ENCODE results near the gene PRR16.

Gene PRR16

GRCh38 chr5:120550358-120550757 is 86.3 kb downstream of the PRR16 start:
- Histone ChIP-seq H4K20me1 (ENCODE audit: insufficient read depth, low read length) (no peaks in the 10 kb centered on the region), H2AFZ (ENCODE audit: low read length) (no peak overlapping the region), H3K36me3 (replicated peaks; ENCODE audit: insufficient read depth, low read length) (no peaks in the 10 kb centered on the region), H3K79me2 (ENCODE audit: low read length) (no peaks in the 10 kb centered on the region), H3K4me1 (ENCODE audit: low read length) (no peaks in the 10 kb centered on the region), H3K27ac (ENCODE audit: low read length) (no peak overlapping the region), H3K27me3 (replicated peaks; ENCODE audit: insufficient read depth, low read length) (no peaks in the 10 kb centered on the region), H3K9me3 (replicated peaks; ENCODE audit: insufficient read depth, low read length) (no peaks in the 10 kb centered on the region), H3F3A (ENCODE audit: insufficient read depth, low read length) (no peaks in the 10 kb centered on the region), H3K9ac (ENCODE audit: low read length) (no peak overlapping the region), H3K4me2 (ENCODE audit: low read depth, low read length) (no peak overlapping the region), H3K4me3 (ENCODE audit: low read length) (no peak overlapping the region), H3K9me2 (replicated peaks; ENCODE audit: insufficient read depth, low read length) (no peaks in the 10 kb centered on the region)
- no peak for DNase-seq
- TF ChIP-seq CTCF (IDR thresholded peaks at IDR 0.05; ENCODE audit: low read length) = no peak
- no peak for TF ChIP-seq EZH2phosphoT487 (IDR thresholded peaks at IDR 0.05; ENCODE audit: low read length)
- no peak for TF ChIP-seq EZH2 (optimal IDR thresholded peaks at IDR 0.05; ENCODE audit: low read depth, low read length)

DNA sequence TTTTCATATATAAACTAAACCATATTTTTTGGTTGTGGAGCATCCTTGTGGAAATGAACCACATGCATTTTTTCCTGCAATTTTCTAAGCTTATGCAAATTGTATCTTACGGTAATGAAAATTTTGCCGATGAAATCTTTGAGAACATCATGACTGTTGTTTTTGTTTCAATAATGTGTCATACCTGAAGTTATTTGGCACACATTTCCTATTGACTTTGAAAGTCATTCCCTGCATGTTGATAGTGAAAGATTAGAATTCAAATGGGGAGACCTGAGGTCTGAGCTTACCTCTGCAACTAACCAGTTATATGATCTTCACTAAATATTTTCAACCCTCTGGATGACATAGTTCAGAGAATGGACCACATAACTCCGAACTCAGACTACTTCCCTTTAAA is 88.5 kb downstream of the PRR16 start:
- Histone ChIP-seq H3F3A (ENCODE audit: insufficient read depth, low read length) (no peaks in the 10 kb centered on the region), H3K27me3 (replicated peaks; ENCODE audit: insufficient read depth, low read length) (no peaks in the 10 kb centered on the region), H3K79me2 (ENCODE audit: low read length) (no peaks in the 10 kb centered on the region), H3K4me3 (ENCODE audit: low read length) (no peak overlapping the region), H2AFZ (ENCODE audit: low read length) (no peak overlapping the region), H3K36me3 (replicated peaks; ENCODE audit: insufficient read depth, low read length) (no peaks in the 10 kb centered on the region), H3K27ac (ENCODE audit: low read length) (no peak overlapping the region), H3K4me1 (ENCODE audit: low read length) (no peaks in the 10 kb centered on the region), H3K4me2 (ENCODE audit: low read depth, low read length) (no peak overlapping the region), H3K9me2 (replicated peaks; ENCODE audit: insufficient read depth, low read length) (no peaks in the 10 kb centered on the region), H3K9ac (ENCODE audit: low read length) (no peak overlapping the region), H3K9me3 (replicated peaks; ENCODE audit: insufficient read depth, low read length) (no peaks in the 10 kb centered on the region), H4K20me1 (ENCODE audit: insufficient read depth, low read length) (no peaks in the 10 kb centered on the region)
- no peak for TF ChIP-seq EZH2 (optimal IDR thresholded peaks at IDR 0.05; ENCODE audit: low read depth, low read length)
- TF ChIP-seq EZH2phosphoT487 (IDR thresholded peaks at IDR 0.05; ENCODE audit: low read length) = no peak
- TF ChIP-seq CTCF (IDR thresholded peaks at IDR 0.05; ENCODE audit: low read length) = no peak
- no peak for DNase-seq

GRCh38 chr5:120555345-120555744 is 91.2 kb downstream of the PRR16 start:
- H4K20me1 ChIP-seq (ENCODE audit: insufficient read depth, low read length) = no peaks in the 10 kb centered on the region
- no peak overlapping the region for H3K27ac ChIP-seq (ENCODE audit: low read length)
- H3K27me3 ChIP-seq (replicated peaks; ENCODE audit: insufficient read depth, low read length) = no peaks in the 10 kb centered on the region
- no peaks in the 10 kb centered on the region for H3K36me3 ChIP-seq (replicated peaks; ENCODE audit: insufficient read depth, low read length)
- no peaks in the 10 kb centered on the region for H3K4me1 ChIP-seq (ENCODE audit: low read length)
- TF ChIP-seq CTCF (IDR thresholded peaks at IDR 0.05; ENCODE audit: low read length) = no peak
- H3K9me3 ChIP-seq (replicated peaks; ENCODE audit: insufficient read depth, low read length) = no peaks in the 10 kb centered on the region
- no peaks in the 10 kb centered on the region for H3K79me2 ChIP-seq (ENCODE audit: low read length)
- no peak for DNase-seq
- H3K9me2 ChIP-seq (replicated peaks; ENCODE audit: insufficient read depth, low read length) = no peaks in the 10 kb centered on the region
- H2AFZ ChIP-seq (ENCODE audit: low read length) = no peak overlapping the region
- no peak overlapping the region for H3K4me2 ChIP-seq (ENCODE audit: low read depth, low read length)
- H3F3A ChIP-seq (ENCODE audit: insufficient read depth, low read length) = no peaks in the 10 kb centered on the region
- H3K9ac ChIP-seq (ENCODE audit: low read length) = no peak overlapping the region
- no peak overlapping the region for H3K4me3 ChIP-seq (ENCODE audit: low read length)

- Histone ChIP-seq H3K9me3 (replicated peaks; ENCODE audit: insufficient read depth, low read length) (no peaks in the 10 kb centered on the region), H3K4me2 (ENCODE audit: low read depth, low read length) (no peak overlapping the region), H3F3A (ENCODE audit: insufficient read depth, low read length) (no peaks in the 10 kb centered on the region), H2AFZ (ENCODE audit: low read length) (no peak overlapping the region), H4K20me1 (ENCODE audit: insufficient read depth, low read length) (no peaks in the 10 kb centered on the region), H3K36me3 (replicated peaks; ENCODE audit: insufficient read depth, low read length) (no peaks in the 10 kb centered on the region), H3K4me3 (ENCODE audit: low read length) (no peak overlapping the region), H3K4me1 (ENCODE audit: low read length) (no peaks in the 10 kb centered on the region), H3K9ac (ENCODE audit: low read length) (no peak overlapping the region), H3K27ac (ENCODE audit: low read length) (no peak overlapping the region), H3K79me2 (ENCODE audit: low read length) (no peaks in the 10 kb centered on the region), H3K27me3 (replicated peaks; ENCODE audit: insufficient read depth, low read length) (no peaks in the 10 kb centered on the region), H3K9me2 (replicated peaks; ENCODE audit: insufficient read depth, low read length) (no peaks in the 10 kb centered on the region)
- TF ChIP-seq EZH2phosphoT487 (IDR thresholded peaks at IDR 0.05; ENCODE audit: low read length) = no peak
- TF ChIP-seq CTCF (IDR thresholded peaks at IDR 0.05; ENCODE audit: low read length) = no peak
- no peak for TF ChIP-seq EZH2 (optimal IDR thresholded peaks at IDR 0.05; ENCODE audit: low read depth, low read length)
- no peak for DNase-seq
Observed at GRCh38 chr5:120564013-120564412, 99.9 kb downstream of the PRR16 start.
